M059J (cell line): ENCODE results near the gene BRWD1. TPM values are rescaled to one million over a fixed set of nuclear protein-coding genes. Genes with fewer than 3 reads are reported as not detected.

Experiments
- DNase-seq: peaks from one replicate; pipeline ENCODE4 v3.0.0-alpha.2; 2012; ENCODE audit warnings: low read depth
- total RNA-seq: library from RNA; depleted of rRNA; stranded (reverse); fragments of >200 nt; shearing (Covaris generic); gene quantifications from 2 replicates; pipeline ENCODE4 v1.2.3, GENCODE V29; 2014; rRNA removed

BRWD1 gene
- total RNA-seq, 1 experiment from 2014 or later: 39.5 TPM

- DNase-seq: no peak
Measured at GRCh38 chr21:39134288-39134810, 179.1 kb downstream of the BRWD1 start.

Other genes starting within 250 kb of the BRWD1 start
- gene PSMG1, start 130.2 kb downstream of the BRWD1 start, total RNA-seq: 159 and 176 TPM in 2 replicates
- 501 and 579 TPM in 2 replicates for gene HMGN1, start 35.5 kb upstream of the BRWD1 start, total RNA-seq
- 0.30 and 1.8 TPM in 2 replicates for gene LCA5L, start 132.1 kb upstream of the BRWD1 start, total RNA-seq
- 2.9 and 3.2 TPM in 2 replicates for gene SH3BGR, start 138.3 kb upstream of the BRWD1 start, total RNA-seq